Measurements from ENCODE around the gene GOSR2.

GOSR2 gene

DNA sequence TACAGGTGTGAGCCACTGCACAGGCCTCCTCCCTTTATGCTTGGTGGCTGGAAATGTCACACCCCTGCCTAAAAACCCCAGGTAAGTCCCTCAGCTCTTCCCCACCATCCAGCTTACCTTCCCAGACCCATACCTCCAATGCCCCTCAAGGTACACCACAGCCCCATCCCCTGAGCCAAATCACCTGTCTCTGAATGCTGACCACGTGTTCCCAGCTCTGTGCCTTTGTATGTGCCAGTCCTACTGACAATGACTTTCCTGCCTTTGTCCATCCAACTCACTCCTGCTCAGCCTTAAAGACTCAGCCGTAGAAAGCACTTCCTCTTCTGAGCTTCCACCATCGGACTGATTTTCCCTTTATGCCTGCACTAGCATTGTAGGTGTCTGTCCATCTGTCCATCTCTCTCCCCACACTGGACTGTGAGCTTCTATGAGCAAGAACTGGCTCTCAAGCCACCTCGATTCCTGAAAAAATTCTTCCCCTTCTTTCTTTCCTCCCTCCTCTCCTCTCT, 30.7 kb upstream of the GOSR2 start:
- TF ChIP-seq, protein P1, sequence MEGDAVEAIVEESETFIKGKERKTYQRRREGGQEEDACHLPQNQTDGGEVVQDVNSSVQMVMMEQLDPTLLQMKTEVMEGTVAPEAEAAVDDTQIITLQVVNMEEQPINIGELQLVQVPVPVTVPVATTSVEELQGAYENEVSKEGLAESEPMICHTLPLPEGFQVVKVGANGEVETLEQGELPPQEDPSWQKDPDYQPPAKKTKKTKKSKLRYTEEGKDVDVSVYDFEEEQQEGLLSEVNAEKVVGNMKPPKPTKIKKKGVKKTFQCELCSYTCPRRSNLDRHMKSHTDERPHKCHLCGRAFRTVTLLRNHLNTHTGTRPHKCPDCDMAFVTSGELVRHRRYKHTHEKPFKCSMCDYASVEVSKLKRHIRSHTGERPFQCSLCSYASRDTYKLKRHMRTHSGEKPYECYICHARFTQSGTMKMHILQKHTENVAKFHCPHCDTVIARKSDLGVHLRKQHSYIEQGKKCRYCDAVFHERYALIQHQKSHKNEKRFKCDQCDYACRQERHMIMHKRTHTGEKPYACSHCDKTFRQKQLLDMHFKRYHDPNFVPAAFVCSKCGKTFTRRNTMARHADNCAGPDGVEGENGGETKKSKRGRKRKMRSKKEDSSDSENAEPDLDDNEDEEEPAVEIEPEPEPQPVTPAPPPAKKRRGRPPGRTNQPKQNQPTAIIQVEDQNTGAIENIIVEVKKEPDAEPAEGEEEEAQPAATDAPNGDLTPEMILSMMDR (IDR thresholded peaks at IDR 0.05), result no peak
- no peak for TF ChIP-seq ZFX (IDR thresholded peaks at IDR 0.05; ENCODE audit: borderline replicate concordance)

DNA sequence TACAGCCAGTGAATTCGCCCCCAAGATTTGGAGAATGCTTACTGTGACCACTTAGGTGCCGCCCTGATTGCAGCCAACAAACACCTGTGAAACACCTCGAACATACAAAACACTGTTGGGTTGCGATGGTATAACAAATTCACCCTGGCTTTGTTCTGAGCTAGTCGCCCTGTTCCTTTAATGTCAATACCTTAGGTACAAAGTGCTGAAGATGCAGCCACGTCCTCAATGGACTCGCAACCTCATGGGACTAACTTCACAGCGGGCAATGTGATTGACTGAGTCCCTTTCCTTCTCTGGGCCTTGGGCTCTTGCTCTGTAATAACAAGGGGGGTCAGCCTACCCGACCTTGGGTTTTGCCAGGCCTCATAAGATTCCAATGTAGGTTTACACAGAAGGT, 28.9 kb upstream of the GOSR2 start:
- no peak overlapping the region for H3K27ac ChIP-seq
- TF ChIP-seq ZFX (IDR thresholded peaks at IDR 0.05; ENCODE audit: borderline replicate concordance), result no peak
- TF ChIP-seq, protein P1 (IDR thresholded peaks at IDR 0.05), result no peak

More for the DNA sequence above, 30.7 kb upstream of the GOSR2 start:
- H3K27ac ChIP-seq, result no peak overlapping the region

DNA sequence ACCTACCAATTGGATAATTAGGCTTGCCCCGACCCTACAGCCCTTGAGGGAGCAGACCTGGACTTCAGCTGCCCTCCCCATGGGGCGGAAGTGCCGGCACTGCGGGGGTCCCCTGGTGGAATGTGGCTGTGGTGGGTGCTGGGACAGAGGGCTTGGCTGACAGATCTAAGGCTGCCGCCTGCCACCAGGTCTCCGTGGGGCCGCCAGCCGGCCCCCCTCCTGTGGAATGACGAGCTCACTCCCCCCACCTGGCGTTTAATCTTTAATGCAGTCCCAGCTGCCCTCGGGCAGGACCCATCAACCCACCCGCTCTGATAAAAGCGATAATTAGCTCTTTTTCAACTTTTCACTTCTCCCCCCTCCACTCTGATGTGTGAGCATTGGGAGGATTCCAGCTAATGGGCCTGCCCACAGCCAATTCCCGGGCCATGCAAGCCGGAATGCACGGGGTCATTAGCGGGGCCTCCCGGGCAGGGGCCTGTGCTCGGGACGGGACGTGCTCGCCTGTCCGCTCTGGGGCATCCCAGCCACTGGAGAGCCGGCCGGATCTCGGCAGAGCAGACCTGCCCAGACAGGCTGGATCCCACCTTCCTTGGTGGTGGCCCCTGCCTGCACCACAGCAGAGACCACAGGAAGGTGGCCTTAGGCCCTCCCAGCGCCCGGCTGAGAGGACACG, 28.3 kb upstream of the GOSR2 start:
- no peak overlapping the region for H3K27ac ChIP-seq
- TF ChIP-seq ZFX (IDR thresholded peaks at IDR 0.05; ENCODE audit: borderline replicate concordance), result no peak
- TF ChIP-seq, protein P1 (IDR thresholded peaks at IDR 0.05), result no peak

DNA sequence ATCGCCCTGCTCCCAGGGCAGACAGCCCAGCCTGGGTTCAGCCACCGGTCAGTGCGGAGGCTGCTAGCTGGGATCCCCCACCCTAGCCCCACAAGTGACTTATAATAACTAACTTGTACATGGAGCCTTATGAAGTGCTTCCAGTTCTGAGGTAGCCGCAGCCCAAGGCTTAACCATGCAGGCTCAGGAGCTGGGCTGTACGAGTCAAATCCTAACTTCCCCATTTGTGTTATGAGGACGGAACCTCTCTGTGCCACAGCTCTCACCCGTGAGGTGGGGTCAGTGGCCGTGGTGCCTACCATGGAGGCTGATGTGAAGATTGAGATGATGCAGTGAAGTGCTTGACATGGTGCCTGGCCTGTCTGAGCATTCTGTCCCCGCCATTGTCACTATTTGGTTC, 27.8 kb upstream of the GOSR2 start:
- TF ChIP-seq ZFX (IDR thresholded peaks at IDR 0.05; ENCODE audit: borderline replicate concordance), result no peak
- TF ChIP-seq, protein P1 (IDR thresholded peaks at IDR 0.05), result no peak
- no peak overlapping the region for H3K27ac ChIP-seq

DNA sequence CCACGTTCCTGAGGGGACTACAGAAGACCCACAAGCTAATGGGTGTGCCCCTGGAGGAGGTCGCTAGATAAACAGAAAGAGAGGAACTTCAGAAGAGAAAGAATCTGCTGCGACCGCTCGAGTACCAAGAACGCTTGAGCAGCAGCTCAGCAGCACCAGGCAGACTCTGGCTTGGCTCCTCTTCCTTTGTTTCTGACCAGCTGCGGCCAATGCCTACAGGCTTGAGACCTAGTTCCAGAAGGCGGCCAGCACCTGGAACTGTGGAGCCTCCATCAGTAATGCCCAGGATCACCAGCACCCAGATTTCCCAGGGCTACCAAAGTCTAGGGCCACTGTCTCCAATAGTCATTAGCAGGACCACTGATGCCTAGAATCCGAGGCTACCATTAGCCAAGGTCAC, 26.0 kb upstream of the GOSR2 start:
- no peak overlapping the region for H3K27ac ChIP-seq
- TF ChIP-seq, protein P1 (IDR thresholded peaks at IDR 0.05), result no peak
- TF ChIP-seq ZFX (IDR thresholded peaks at IDR 0.05; ENCODE audit: borderline replicate concordance), result no peak

DNA sequence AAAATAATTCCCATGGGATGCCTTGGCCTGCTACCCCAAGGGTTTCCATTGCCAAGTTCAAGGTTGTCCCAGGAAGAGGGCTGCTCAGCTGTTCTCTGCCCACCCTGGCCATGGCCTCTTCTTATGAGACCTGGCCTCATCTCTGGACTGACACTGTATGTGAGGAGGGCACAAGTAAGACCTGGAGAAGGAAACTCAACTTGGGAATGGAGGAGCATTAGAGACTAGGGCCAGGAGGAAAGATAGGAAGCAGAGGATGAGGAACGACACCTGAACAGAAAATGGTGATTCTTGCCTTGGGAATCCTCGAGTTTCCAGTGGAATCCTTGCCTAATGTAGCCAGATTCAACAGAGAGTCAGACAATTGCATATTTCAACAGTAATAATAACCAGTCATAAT, 24.6 kb upstream of the GOSR2 start:
- TF ChIP-seq, protein P1 (IDR thresholded peaks at IDR 0.05), result no peak
- no peak for TF ChIP-seq ZFX (IDR thresholded peaks at IDR 0.05; ENCODE audit: borderline replicate concordance)
- H3K27ac ChIP-seq, result no peak overlapping the region

DNA sequence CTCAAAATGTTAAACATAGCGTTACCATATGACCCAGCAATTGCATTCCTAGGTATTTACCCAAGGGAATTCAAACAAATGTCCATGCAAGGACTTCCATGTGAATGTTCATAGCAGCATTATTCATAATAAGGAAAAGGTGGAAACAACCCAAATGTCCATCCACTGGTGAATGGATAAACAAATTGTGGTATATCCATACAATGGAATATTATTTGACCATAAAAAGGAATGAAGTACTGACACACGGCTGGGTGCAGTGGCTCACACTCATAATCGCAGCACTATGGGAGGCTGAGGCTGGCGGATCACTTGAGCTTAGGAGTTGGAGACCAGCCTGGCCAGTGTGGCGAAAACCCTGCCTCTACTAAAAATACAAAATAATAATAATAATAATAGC, 24.1 kb upstream of the GOSR2 start:
- H3K27ac ChIP-seq, result no peak overlapping the region

More for the DNA sequence above, 24.1 kb upstream of the GOSR2 start:
- TF ChIP-seq, protein P1 (IDR thresholded peaks at IDR 0.05), result no peak
- no peak for TF ChIP-seq ZFX (IDR thresholded peaks at IDR 0.05; ENCODE audit: borderline replicate concordance)

All from 22Rv1 (cell line).